Uterus (tissue), 2 donors: ENCODE data around the gene LRRC70.

Source experiments
- POLR2A ChIP-seq, 2 donors: fragments of 450-650 bp; IDR thresholded peaks; one replicate each; pipeline ENCODE4 v1.6.1; 2016; ENCODE audit warnings: antibody characterized with exemption in 2 of 2, mild to moderate bottlenecking in 1 of 2, moderate library complexity in 1 of 2
- TF ChIP-seq, protein P1 (sequence below), 4 experiments: fragments of 200-600 bp in 2 of 4; fragments of 450-650 bp in 2 of 4; sonication (generic) in 2 of 4; IDR thresholded peaks; one replicate each; pipeline ENCODE4 v1.5.1; 2016 to 2019; ENCODE audit warnings: antibody characterized with exemption in 4 of 4, mild to moderate bottlenecking in 2 of 4, moderate library complexity in 1 of 4

DNA sequence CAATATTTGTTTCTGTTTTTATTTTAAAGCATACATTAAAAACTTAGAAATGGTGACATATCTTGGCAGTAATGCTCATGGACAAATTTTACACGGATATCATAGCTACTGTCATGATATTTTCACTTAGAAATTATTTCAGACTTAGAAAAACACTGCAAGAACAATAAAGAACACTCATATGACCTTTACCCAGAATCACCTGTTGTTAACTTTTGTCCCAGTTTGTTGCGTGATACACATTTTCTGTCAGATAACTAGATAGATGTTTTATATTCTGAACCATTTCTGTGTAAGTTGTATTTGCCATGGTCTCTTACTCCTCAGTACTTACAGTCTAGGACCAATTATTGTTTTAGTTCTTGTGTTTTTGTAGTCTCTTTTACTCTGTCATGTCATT lies 3.6 kb upstream of the LRRC70 start:
- TF ChIP-seq, protein P1, sequence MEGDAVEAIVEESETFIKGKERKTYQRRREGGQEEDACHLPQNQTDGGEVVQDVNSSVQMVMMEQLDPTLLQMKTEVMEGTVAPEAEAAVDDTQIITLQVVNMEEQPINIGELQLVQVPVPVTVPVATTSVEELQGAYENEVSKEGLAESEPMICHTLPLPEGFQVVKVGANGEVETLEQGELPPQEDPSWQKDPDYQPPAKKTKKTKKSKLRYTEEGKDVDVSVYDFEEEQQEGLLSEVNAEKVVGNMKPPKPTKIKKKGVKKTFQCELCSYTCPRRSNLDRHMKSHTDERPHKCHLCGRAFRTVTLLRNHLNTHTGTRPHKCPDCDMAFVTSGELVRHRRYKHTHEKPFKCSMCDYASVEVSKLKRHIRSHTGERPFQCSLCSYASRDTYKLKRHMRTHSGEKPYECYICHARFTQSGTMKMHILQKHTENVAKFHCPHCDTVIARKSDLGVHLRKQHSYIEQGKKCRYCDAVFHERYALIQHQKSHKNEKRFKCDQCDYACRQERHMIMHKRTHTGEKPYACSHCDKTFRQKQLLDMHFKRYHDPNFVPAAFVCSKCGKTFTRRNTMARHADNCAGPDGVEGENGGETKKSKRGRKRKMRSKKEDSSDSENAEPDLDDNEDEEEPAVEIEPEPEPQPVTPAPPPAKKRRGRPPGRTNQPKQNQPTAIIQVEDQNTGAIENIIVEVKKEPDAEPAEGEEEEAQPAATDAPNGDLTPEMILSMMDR (IDR thresholded peaks at IDR 0.05): no peak
- no peak for TF ChIP-seq POLR2A (IDR thresholded peaks at IDR 0.05)
